AG04450 (cell line): ENCODE results near the gene FABP7. TPM values are rescaled to one million over a fixed set of nuclear protein-coding genes. Genes with fewer than 3 reads are reported as not detected.

ENCODE experiments used
- CTCF ChIA-PET: fragments of 300-600, 350-600 bp; formaldehyde crosslinking; extraction: SDS; loops from one replicate; lab custom pipeline; 2022; ENCODE audit warnings: antibody characterized with exemption, inconsistent platforms; lab: Charles Lee
- POLR2A ChIA-PET: fragments of 350-600 bp; formaldehyde crosslinking; extraction: SDS; loops from one replicate; lab custom pipeline; 2021; ENCODE audit warnings: antibody characterized with exemption, inconsistent platforms; lab: Yijun Ruan, JAX
- DNase-seq: peaks from one replicate; pipeline ENCODE4 v3.0.0-alpha.2; 2011; ENCODE audit warnings: low read depth, low spot score
- H3K27ac ChIP-seq: one replicate; pipeline ENCODE4 v1.5.1; 2012; ENCODE audit warnings: low read depth, low read length, control low read depth
- H3K27me3 ChIP-seq: one replicate; pipeline ENCODE4 v1.6.0; 2012; ENCODE audit warnings: low read length; ENCODE audit not compliant: control insufficient read depth, insufficient read depth
- H3K4me3 ChIP-seq: 2 replicates; pipeline ENCODE4 v1.5.1; 2011; ENCODE audit warnings: mild to moderate bottlenecking, low read depth, low read length, control low read depth
- H3K9me3 ChIP-seq: 2 replicates; pipeline ENCODE4 v1.5.1; 2012; ENCODE audit warnings: low read length; ENCODE audit not compliant: control insufficient read depth, insufficient read depth
- CTCF ChIP-seq: IDR thresholded peaks from 2 replicates; pipeline ENCODE4 v1.5.1; 2011; ENCODE audit warnings: low read depth, low read length, control low read depth, inconsistent platforms
- polyA plus RNA-seq: library from polyadenylated mRNA; depleted of rRNA; stranded (reverse); fragments of >200 nt; gene quantifications from 2 replicates; pipeline ENCODE4 v1.2.3, GENCODE V29; 2011

Gene FABP7
- polyA plus RNA-seq, 1 experiment, result not detected

GRCh38 chr6:122800906-122801305, 21.4 kb downstream of the FABP7 start:
- Histone ChIP-seq H3K27me3 (no peaks in the 10 kb centered on the region), H3K9me3 (no peaks in the 10 kb centered on the region), H3K4me3 (no peak overlapping the region), H3K27ac (no peak overlapping the region)
- no peak for DNase-seq
- ChIA-PET POLR2A (interaction anchor here (2.7 to 3.4 kb wide), 2 partner anchors 12 kb away, joined by 24 to 37 read pairs; partner anchors contain the start of gene SMPDL3A), CTCF (interaction anchor here (1.1 to 5.5 kb wide), 3 partner anchors 12 to 309 kb away, joined by 4 to 35 read pairs (median 19); partner anchors contain the start of gene SMPDL3A)
- no peak for TF ChIP-seq CTCF

GRCh38 chr6:122801397-122801796, 21.9 kb downstream of the FABP7 start:
- no peak overlapping the region for H3K27ac ChIP-seq
- POLR2A ChIA-PET, result interaction anchor here (0.7 to 2.7 kb wide), 2 partner anchors 12 to 31 kb away, joined by 12 to 24 read pairs; partner anchors contain the start of gene SMPDL3A
- no peak overlapping the region for H3K4me3 ChIP-seq

GRCh38 chr6:122803171-122803661, 23.7 kb downstream of the FABP7 start:
- ChIA-PET CTCF (interaction anchor here (0.8 to 3.5 kb wide), 2 partner anchors 12 to 36 kb away, joined by 3 to 19 read pairs; no protein-coding TSS in a partner anchor), POLR2A (interaction anchor here (2.7 kb wide), 1 partner anchor 14 kb away, joined by 24 read pairs; the partner anchor contains the start of gene SMPDL3A)
- no peaks in the 10 kb centered on the region for H3K27me3 ChIP-seq
- no peak overlapping the region for H3K4me3 ChIP-seq
- peak; percentile 79 for DNase-seq
- peak overlapping the region; percentile 47 for H3K27ac ChIP-seq
- TF ChIP-seq CTCF, result no peak
- no peaks in the 10 kb centered on the region for H3K9me3 ChIP-seq

More at GRCh38 chr6:122801397-122801796, 21.9 kb downstream of the FABP7 start:
- Histone ChIP-seq H3K9me3 (no peaks in the 10 kb centered on the region), H3K27me3 (no peaks in the 10 kb centered on the region)
- no peak for TF ChIP-seq CTCF
- no peak for DNase-seq
- CTCF ChIA-PET, result interaction anchor here (0.6 to 5.5 kb wide), 5 partner anchors 12 to 373 kb away, joined by 4 to 35 read pairs (median 4); partner anchors contain the start of gene SMPDL3A

GRCh38 chr6:122804962-122805485, 25.5 kb downstream of the FABP7 start:
- ChIA-PET CTCF (interaction anchor here (2.8 kb wide), 1 partner anchor 34 kb away, joined by 15 read pairs; no protein-coding TSS in a partner anchor), POLR2A (interaction anchor here (1.1 kb wide), 1 partner anchor 16 kb away, joined by 4 read pairs; the partner anchor contains the start of gene SMPDL3A)
- TF ChIP-seq CTCF, result no peak
- no peak overlapping the region for H3K27ac ChIP-seq
- no peak overlapping the region for H3K4me3 ChIP-seq
- no peaks in the 10 kb centered on the region for H3K27me3 ChIP-seq
- no peaks in the 10 kb centered on the region for H3K9me3 ChIP-seq
- DNase-seq, result no peak

- CTCF ChIA-PET, result interaction anchor here (2.8 kb wide), 1 partner anchor 33 kb away, joined by 15 read pairs; no protein-coding TSS in a partner anchor
Observed at GRCh38 chr6:122806291-122806690, 26.8 kb downstream of the FABP7 start.

More at GRCh38 chr6:122806291-122806690, 26.8 kb downstream of the FABP7 start:
- H3K4me3 ChIP-seq, result no peak overlapping the region
- H3K27me3 ChIP-seq, result no peaks in the 10 kb centered on the region
- POLR2A ChIA-PET, result interaction anchor here (1.3 kb wide), 1 partner anchor 17 kb away, joined by 7 read pairs; the partner anchor contains the start of gene SMPDL3A
- H3K27ac ChIP-seq, result no peak overlapping the region
- DNase-seq, result no peak
- H3K9me3 ChIP-seq, result no peaks in the 10 kb centered on the region
- TF ChIP-seq CTCF, result no peak
